SK-N-SH (cell line): ENCODE results near the gene SLC46A2.

Source experiments
- FOSL2 ChIP-seq: IDR thresholded peaks from 2 replicates; pipeline ENCODE4 v1.4.0; 2012; ENCODE audit warnings: low read depth, mild to moderate bottlenecking, moderate library complexity, borderline replicate concordance
- RCOR1 ChIP-seq: fragments of 150-350 bp; IDR thresholded peaks from 2 replicates; pipeline ENCODE4 v1.6.1; 2017; ENCODE audit warnings: antibody characterized with exemption, low read length
- SMC3 ChIP-seq: IDR thresholded peaks from 2 replicates; pipeline ENCODE4 v1.6.1; 2012; ENCODE audit warnings: low read depth, low read length, improper control_type of control experiment
- TAF1 ChIP-seq: IDR thresholded peaks from 2 replicates; pipeline ENCODE4 v1.6.1; 2012; ENCODE audit warnings: low read depth, mild to moderate bottlenecking, low read length, moderate library complexity, borderline replicate concordance
- TF ChIP-seq, protein P1 (sequence below): fragments of 200-600 bp; sonication (generic); IDR thresholded peaks from 2 replicates; pipeline ENCODE4 v1.6.1; 2017; ENCODE audit warnings: antibody characterized with exemption, mild to moderate bottlenecking, moderate library complexity

- no peak for TF ChIP-seq RCOR1
- no peak for TF ChIP-seq TAF1
- TF ChIP-seq, protein P1, sequence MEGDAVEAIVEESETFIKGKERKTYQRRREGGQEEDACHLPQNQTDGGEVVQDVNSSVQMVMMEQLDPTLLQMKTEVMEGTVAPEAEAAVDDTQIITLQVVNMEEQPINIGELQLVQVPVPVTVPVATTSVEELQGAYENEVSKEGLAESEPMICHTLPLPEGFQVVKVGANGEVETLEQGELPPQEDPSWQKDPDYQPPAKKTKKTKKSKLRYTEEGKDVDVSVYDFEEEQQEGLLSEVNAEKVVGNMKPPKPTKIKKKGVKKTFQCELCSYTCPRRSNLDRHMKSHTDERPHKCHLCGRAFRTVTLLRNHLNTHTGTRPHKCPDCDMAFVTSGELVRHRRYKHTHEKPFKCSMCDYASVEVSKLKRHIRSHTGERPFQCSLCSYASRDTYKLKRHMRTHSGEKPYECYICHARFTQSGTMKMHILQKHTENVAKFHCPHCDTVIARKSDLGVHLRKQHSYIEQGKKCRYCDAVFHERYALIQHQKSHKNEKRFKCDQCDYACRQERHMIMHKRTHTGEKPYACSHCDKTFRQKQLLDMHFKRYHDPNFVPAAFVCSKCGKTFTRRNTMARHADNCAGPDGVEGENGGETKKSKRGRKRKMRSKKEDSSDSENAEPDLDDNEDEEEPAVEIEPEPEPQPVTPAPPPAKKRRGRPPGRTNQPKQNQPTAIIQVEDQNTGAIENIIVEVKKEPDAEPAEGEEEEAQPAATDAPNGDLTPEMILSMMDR, result no peak
- TF ChIP-seq SMC3, result no peak
- TF ChIP-seq FOSL2, result no peak
Observed at GRCh38 chr9:112848316-112849151, 42.1 kb downstream of the SLC46A2 start.
